Measurements from ENCODE around the gene CAMTA1. TPM values are rescaled to one million over a fixed set of nuclear protein-coding genes. Genes with fewer than 3 reads are reported as not detected.
A peak's percentile ranks its signal among the peaks of the same experiment; 100 is the strongest.

Gene CAMTA1
- total RNA-seq, 2 experiments from 2014 or later, result 39.3 to 48.8 TPM

- POLR2A ChIA-PET, result no interaction called here
- no peak overlapping the region for H3K27ac Mint-ChIP-seq
- no peaks in the 10 kb centered on the region for H3K27me3 Mint-ChIP-seq
- no peaks in the 10 kb centered on the region for H3K4me1 Mint-ChIP-seq
- H3K4me3 Mint-ChIP-seq, result no peak overlapping the region
- H3K9me3 Mint-ChIP-seq, result no peaks in the 10 kb centered on the region
- CTCF ChIA-PET, result no interaction called here
- no peaks in the 10 kb centered on the region for H3K36me3 Mint-ChIP-seq (ENCODE audit: low read depth)
- no peak for DNase-seq
Observed at GRCh38 chr1:7640920-7641585, 855.8 kb downstream of the CAMTA1 start.

- ChIA-PET CTCF (no interaction called here), POLR2A (no interaction called here)
- Mint-ChIP-seq H3K36me3 (ENCODE audit: low read depth) (no peaks in the 10 kb centered on the region), H3K9me3 (no peaks in the 10 kb centered on the region), H3K4me1 (no peaks in the 10 kb centered on the region), H3K27ac (no peak overlapping the region), H3K27me3 (no peaks in the 10 kb centered on the region), H3K4me3 (no peak overlapping the region)
- no peak for DNase-seq
Observed at GRCh38 chr1:7641587-7642417, 856.5 kb downstream of the CAMTA1 start.

- CTCF ChIA-PET, result no interaction called here
- no peak overlapping the region for H3K4me3 Mint-ChIP-seq
- H3K36me3 Mint-ChIP-seq (ENCODE audit: low read depth), result no peaks in the 10 kb centered on the region
- no peaks in the 10 kb centered on the region for H3K4me1 Mint-ChIP-seq
- no peaks in the 10 kb centered on the region for H3K9me3 Mint-ChIP-seq
- no peak for DNase-seq
- H3K27me3 Mint-ChIP-seq, result no peaks in the 10 kb centered on the region
- POLR2A ChIA-PET, result no interaction called here
- no peak overlapping the region for H3K27ac Mint-ChIP-seq
Observed at GRCh38 chr1:7642418-7642704, 857.1 kb downstream of the CAMTA1 start.

GRCh38 chr1:7642781-7643529, 857.7 kb downstream of the CAMTA1 start:
- ChIA-PET CTCF (no interaction called here), POLR2A (no interaction called here)
- Mint-ChIP-seq H3K27me3 (no peaks in the 10 kb centered on the region), H3K9me3 (no peaks in the 10 kb centered on the region), H3K36me3 (ENCODE audit: low read depth) (no peaks in the 10 kb centered on the region), H3K27ac (no peak overlapping the region), H3K4me1 (no peaks in the 10 kb centered on the region), H3K4me3 (no peak overlapping the region)
- no peak for DNase-seq

- CTCF ChIA-PET, result no interaction called here
- no peak for DNase-seq
- Mint-ChIP-seq H3K27ac (no peak overlapping the region), H3K27me3 (no peaks in the 10 kb centered on the region), H3K9me3 (no peaks in the 10 kb centered on the region), H3K4me1 (no peaks in the 10 kb centered on the region), H3K36me3 (ENCODE audit: low read depth) (no peaks in the 10 kb centered on the region), H3K4me3 (no peak overlapping the region)
- POLR2A ChIA-PET, result no interaction called here
Observed at GRCh38 chr1:7643530-7643929, 858.3 kb downstream of the CAMTA1 start.

GRCh38 chr1:7644086-7644485, 858.8 kb downstream of the CAMTA1 start:
- Mint-ChIP-seq H3K36me3 (ENCODE audit: low read depth) (no peaks in the 10 kb centered on the region), H3K9me3 (no peaks in the 10 kb centered on the region), H3K27me3 (no peaks in the 10 kb centered on the region), H3K4me3 (no peak overlapping the region), H3K4me1 (no peaks in the 10 kb centered on the region), H3K27ac (no peak overlapping the region)
- no peak for DNase-seq
- POLR2A ChIA-PET, result no interaction called here
- CTCF ChIA-PET, result no interaction called here

GRCh38 chr1:7644961-7645750, 859.9 kb downstream of the CAMTA1 start:
- Mint-ChIP-seq H3K27me3 (no peaks in the 10 kb centered on the region), H3K4me3 (no peak overlapping the region), H3K27ac (no peak overlapping the region), H3K36me3 (ENCODE audit: low read depth) (no peaks in the 10 kb centered on the region), H3K9me3 (no peaks in the 10 kb centered on the region), H3K4me1 (no peaks in the 10 kb centered on the region)
- ChIA-PET CTCF (interaction anchor here (1.0 kb wide), 1 partner anchor 24 kb away, joined by 3 read pairs; no protein-coding TSS in a partner anchor), POLR2A (no interaction called here)
- DNase-seq, result no peak

GRCh38 chr1:7645751-7646048, 860.4 kb downstream of the CAMTA1 start:
- no peaks in the 10 kb centered on the region for H3K27me3 Mint-ChIP-seq
- H3K36me3 Mint-ChIP-seq (ENCODE audit: low read depth), result no peaks in the 10 kb centered on the region
- H3K4me3 Mint-ChIP-seq, result no peak overlapping the region
- H3K9me3 Mint-ChIP-seq, result no peaks in the 10 kb centered on the region
- DNase-seq, result no peak
- no peak overlapping the region for H3K27ac Mint-ChIP-seq
- ChIA-PET CTCF (interaction anchor here (1.0 kb wide), 1 partner anchor 23 kb away, joined by 3 read pairs; no protein-coding TSS in a partner anchor), POLR2A (no interaction called here)
- H3K4me1 Mint-ChIP-seq, result no peaks in the 10 kb centered on the region

- Mint-ChIP-seq H3K27ac (no peak overlapping the region), H3K27me3 (no peaks in the 10 kb centered on the region), H3K4me3 (no peak overlapping the region), H3K36me3 (ENCODE audit: low read depth) (no peaks in the 10 kb centered on the region), H3K4me1 (no peaks in the 10 kb centered on the region), H3K9me3 (no peaks in the 10 kb centered on the region)
- POLR2A ChIA-PET, result no interaction called here
- CTCF ChIA-PET, result no interaction called here
- no peak for DNase-seq
Observed at GRCh38 chr1:7646164-7646563, 860.9 kb downstream of the CAMTA1 start.

- peak; percentile 61 for DNase-seq
- ChIA-PET POLR2A (no interaction called here), CTCF (interaction anchor here (1.0 to 1.7 kb wide), 2 partner anchors 13 to 20 kb away, joined by 4 to 5 read pairs; no protein-coding TSS in a partner anchor)
- Mint-ChIP-seq H3K27ac (no peak overlapping the region), H3K4me1 (no peaks in the 10 kb centered on the region), H3K27me3 (no peaks in the 10 kb centered on the region), H3K4me3 (no peak overlapping the region), H3K9me3 (no peaks in the 10 kb centered on the region), H3K36me3 (ENCODE audit: low read depth) (no peaks in the 10 kb centered on the region)
Observed at GRCh38 chr1:7646981-7647901, 862.0 kb downstream of the CAMTA1 start.

- Mint-ChIP-seq H3K4me3 (no peak overlapping the region), H3K36me3 (ENCODE audit: low read depth) (no peaks in the 10 kb centered on the region), H3K9me3 (no peaks in the 10 kb centered on the region), H3K27me3 (no peaks in the 10 kb centered on the region), H3K27ac (no peak overlapping the region), H3K4me1 (no peaks in the 10 kb centered on the region)
- ChIA-PET CTCF (interaction anchor here (0.6 to 1.7 kb wide), 2 partner anchors 18 to 723 kb away, joined by 3 to 5 read pairs; no protein-coding TSS in a partner anchor), POLR2A (no interaction called here)
- no peak for DNase-seq
Observed at GRCh38 chr1:7648761-7649384, 863.6 kb downstream of the CAMTA1 start.

- CTCF ChIA-PET, result no interaction called here
Observed at GRCh38 chr1:7650801-7651200, 865.5 kb downstream of the CAMTA1 start.

More at GRCh38 chr1:7650801-7651200, 865.5 kb downstream of the CAMTA1 start:
- H3K4me1 Mint-ChIP-seq, result no peaks in the 10 kb centered on the region
- H3K4me3 Mint-ChIP-seq, result no peak overlapping the region
- no peak overlapping the region for H3K27ac Mint-ChIP-seq
- H3K9me3 Mint-ChIP-seq, result peaks cover 5% of the 10 kb centered on the region
- no peaks in the 10 kb centered on the region for H3K27me3 Mint-ChIP-seq
- no peaks in the 10 kb centered on the region for H3K36me3 Mint-ChIP-seq (ENCODE audit: low read depth)
- POLR2A ChIA-PET, result no interaction called here
- no peak for DNase-seq
